A673 (cell line): ENCODE results near the gene ALOX15B.

ENCODE experiments used
- CTCF ChIP-seq: fragments of 300-800, 200-600 bp; sonication (generic); conservative IDR thresholded peaks from 2 replicates; pipeline ENCODE4 v1.5.1; 2017; ENCODE audit warnings: low read depth, mild to moderate bottlenecking, antibody characterized with exemption, low read length, moderate library complexity, mixed read lengths
- EZH2 ChIP-seq: fragments of 200-600 bp; sonication (generic); IDR thresholded peaks from 2 replicates; pipeline ENCODE4 v1.6.1; 2017; ENCODE audit warnings: borderline replicate concordance, low read depth, mild to moderate bottlenecking, mixed read lengths, antibody characterized with exemption, low read length; ENCODE audit not compliant: poor library complexity, severe bottlenecking

- TF ChIP-seq EZH2 (no peak), CTCF (no peak)
These were observed 3.1 kb downstream of the ALOX15B start for GRCh38 chr17:8041979-8042378.
